HCT116 (cell line): Measurements from ENCODE around the gene GJB4. TPM values are rescaled to one million over a fixed set of nuclear protein-coding genes. Genes with fewer than 3 reads are reported as not detected.

Experiments used
- ATAC-seq: fragments of 200-7000 bp; cut with Tn5 transposase; 2 replicates; pipeline ENCODE4 v1.9.1; 2020; ENCODE audit warnings: mild to moderate bottlenecking, moderate library complexity
- BruUV-seq: library from RNA; stranded (reverse); fragments of 400-500 nt; replicated peaks from 2 replicates; lab custom pipeline; 2021; lab: Mats Ljungman, UMichigan
- CTCF ChIA-PET: fragments of 300-600 bp; sonication (Branson Sonifier 250); formaldehyde crosslinking; loops from one replicate; lab custom pipeline; 2021; ENCODE audit warnings: antibody characterized with exemption; lab: Charles Lee
- POLR2A ChIA-PET: fragments of 300-600, 350-600 bp; sonication (Branson Sonifier 250); formaldehyde crosslinking; loops from one replicate; lab custom pipeline; 2021; ENCODE audit warnings: antibody characterized with exemption; lab: Charles Lee
- RAD21 ChIA-PET, 2 experiments: fragments of 300-600 bp; sonication (Branson Sonifier 250); formaldehyde crosslinking; loops; one replicate each; lab custom pipeline; 2023; ENCODE audit warnings: low total read pairs in 2 of 2; ENCODE audit not compliant: uncharacterized antibody in 2 of 2, unreplicated experiment in 2 of 2, low non-redundant PET in 1 of 2; lab: Charles Lee
- DNase-seq: peaks from one replicate; pipeline ENCODE4 v3.0.0-alpha.2; 2010; ENCODE audit warnings: low read depth, low spot score
- H2AFZ ChIP-seq: fragments of 200-600 bp; shearing (Covaris generic), sonication (generic); 2 replicates; pipeline ENCODE4 v1.6.1; 2017; ENCODE audit warnings: low read depth, mixed run types, mixed read lengths, antibody characterized with exemption, low read length; ENCODE audit not compliant: poor library complexity, severe bottlenecking
- H3K27ac ChIP-seq: 2 replicates; pipeline ENCODE4 v1.5.1; 2012; ENCODE audit warnings: low read depth, low read length
- H3K27me3 ChIP-seq: fragments of 200-600 bp; sonication (generic); 2 replicates; pipeline ENCODE4 v1.6.1; 2016; ENCODE audit warnings: mixed run types, low read length, mixed read lengths; ENCODE audit not compliant: insufficient read depth
- H3K36me3 ChIP-seq, 2 experiments: fragments of 200-500 bp in 1 of 2; fragments of 200-600 bp in 1 of 2; sonication (Bioruptor generic) in 1 of 2; sonication (generic) in 1 of 2; 2 replicates each; pipeline versions ENCODE4 v1.5.1 to v1.6.1; 2014 to 2016; ENCODE audit warnings: low read length in 2 of 2, inconsistent platforms in 1 of 2, mixed read lengths in 1 of 2, mixed run types in 1 of 2; ENCODE audit not compliant: insufficient read depth in 2 of 2, control insufficient read depth in 1 of 2
- H3K4me1 ChIP-seq, 2 experiments: fragments of 200-600 bp in 1 of 2; sonication (generic) in 1 of 2; 2 replicates each; pipeline versions ENCODE4 v1.5.1 to v1.6.1; 2012 to 2017; ENCODE audit warnings: low read length in 2 of 2, inconsistent platforms in 1 of 2, mild to moderate bottlenecking in 1 of 2, mixed read lengths in 1 of 2, mixed run types in 1 of 2, moderate library complexity in 1 of 2; ENCODE audit not compliant: insufficient read depth in 2 of 2, control insufficient read depth in 1 of 2
- H3K4me2 ChIP-seq: fragments of 200-600 bp; sonication (generic); 2 replicates; pipeline ENCODE4 v1.6.1; 2017; ENCODE audit warnings: mixed run types, low read length, mixed read lengths
- H3K4me3 ChIP-seq, 2 experiments: fragments of 200-600 bp in 1 of 2; sonication (generic) in 1 of 2; replicated peaks in 1 of 2; 2 replicates each; pipeline ENCODE4 v1.5.1; 2011 to 2016; ENCODE audit warnings: low read length in 2 of 2, control low read depth in 1 of 2, low read depth in 1 of 2, mild to moderate bottlenecking in 1 of 2, mixed read lengths in 1 of 2, mixed run types in 1 of 2
- H3K79me2 ChIP-seq: fragments of 200-600 bp; sonication (generic); 2 replicates; pipeline ENCODE4 v1.6.1; 2017; ENCODE audit warnings: mild to moderate bottlenecking, mixed run types, low read length, moderate library complexity, mixed read lengths; ENCODE audit not compliant: insufficient read depth
- H3K9ac ChIP-seq: fragments of 200-600 bp; sonication (generic); 2 replicates; pipeline ENCODE4 v1.6.1; 2016; ENCODE audit warnings: low read length, mixed read lengths
- H3K9me2 ChIP-seq: fragments of 200-600 bp; sonication (generic), shearing (Covaris generic); 2 replicates; pipeline ENCODE4 v1.6.1; 2017; ENCODE audit warnings: mixed run types, mild to moderate bottlenecking, moderate library complexity; ENCODE audit not compliant: insufficient read depth
- H3K9me3 ChIP-seq, 2 experiments: fragments of 200-500 bp in 1 of 2; fragments of 200-600 bp in 1 of 2; sonication (Bioruptor generic) in 1 of 2; sonication (generic) in 1 of 2; 2 replicates each; pipeline ENCODE4 v1.6.1; 2014 to 2017; ENCODE audit warnings: low read length in 2 of 2, mixed read lengths in 2 of 2, inconsistent platforms in 1 of 2, low read depth in 1 of 2, mild to moderate bottlenecking in 1 of 2, mixed run types in 1 of 2, moderate library complexity in 1 of 2; ENCODE audit not compliant: control insufficient read depth in 1 of 2, insufficient read depth in 1 of 2
- H4K20me1 ChIP-seq: fragments of 200-600 bp; sonication (generic), shearing (Covaris generic); 2 replicates; pipeline ENCODE4 v1.6.1; 2017; ENCODE audit warnings: mixed run types, mild to moderate bottlenecking, moderate library complexity; ENCODE audit not compliant: insufficient read depth
- POLR2AphosphoS5 ChIP-seq: IDR thresholded peaks from 2 replicates; pipeline ENCODE4 v1.6.1; 2011; ENCODE audit warnings: mild to moderate bottlenecking, low read depth, low read length, moderate library complexity
- RAD21 ChIP-seq: IDR thresholded peaks from 2 replicates; pipeline ENCODE4 v1.6.1; 2012; ENCODE audit warnings: low read depth, mild to moderate bottlenecking
- TCF7L2 ChIP-seq: IDR thresholded peaks from 2 replicates; pipeline ENCODE4 v1.7.0; 2011; ENCODE audit warnings: borderline replicate concordance, inconsistent platforms; ENCODE audit not compliant: insufficient read depth, insufficient read length; ENCODE audit errors: extremely low read depth
- intact Hi-C: fragments of 100-400 bp; cut with micrococcal nuclease; formaldehyde crosslinking; loops from 2 replicates; pipeline ENCODE4 v1.10.0; 2022
- total RNA-seq: library from RNA; stranded (reverse); gene quantifications from one replicate; pipeline ENCODE4 v1.2.1, GENCODE V29; 2021; ENCODE audit not compliant: unreplicated experiment
- TF ChIP-seq, protein P1 (sequence below), 3 experiments: fragments of 200-600 bp in 1 of 3; sonication (generic) in 1 of 3; IDR thresholded peaks in 2 of 3; conservative IDR thresholded peaks in 1 of 3; 2 replicates each; pipeline ENCODE4 v1.5.1; 2012 to 2017; ENCODE audit warnings: low read depth in 2 of 3, low read length in 2 of 3, antibody characterized with exemption in 1 of 3, borderline replicate concordance in 1 of 3, control low read depth in 1 of 3, mild to moderate bottlenecking in 1 of 3, mixed read lengths in 1 of 3, mixed run types in 1 of 3, moderate library complexity in 1 of 3; ENCODE audit not compliant: insufficient read depth in 1 of 3

GJB4 gene
- total RNA-seq, 1 experiment from 2014 or later = 2.0 TPM

DNA sequence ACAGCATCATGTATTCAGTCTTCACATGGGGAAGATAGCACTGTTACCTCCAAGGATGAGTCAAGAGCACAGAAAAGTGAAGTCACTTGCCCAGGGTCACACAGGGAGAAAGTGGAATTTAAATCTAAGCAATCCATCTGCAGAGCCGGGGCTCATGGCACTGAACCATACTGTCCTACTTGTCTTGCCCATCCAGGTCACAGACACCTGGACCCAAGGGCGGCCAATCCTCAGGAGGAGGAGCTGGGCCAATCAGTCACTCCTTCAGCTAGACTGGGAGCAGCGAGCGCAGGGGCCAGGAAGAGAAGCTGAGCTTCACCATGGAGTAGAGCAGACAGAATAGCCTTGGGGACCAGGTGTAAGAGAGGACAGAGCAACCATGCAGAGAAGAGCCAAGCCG, 13.9 kb upstream of the GJB4 start:
- Histone ChIP-seq H3K36me3 (no peaks in the 10 kb centered on the region), H3K4me2 (no peak overlapping the region), H3K79me2 (no peaks in the 10 kb centered on the region), H3K4me3 (no peak overlapping the region), H3K27ac (no peak overlapping the region), H3K9ac (no peak overlapping the region), H4K20me1 (no peaks in the 10 kb centered on the region), H3K9me2 (no peaks in the 10 kb centered on the region), H3K27me3 (no peaks in the 10 kb centered on the region), H3K9me3 (no peaks in the 10 kb centered on the region), H3K4me1 (peaks cover 3 to 12% of the 10 kb centered on the region in 2 experiments; a peak in 3 of 4 replicates), H2AFZ (no peak overlapping the region)
- intact Hi-C loops = loop anchor here (10.0 kb wide), 1 partner anchor 1011 kb away; no protein-coding TSS in a partner anchor
- ChIA-PET CTCF (no interaction called here), POLR2A (no interaction called here), RAD21 (interaction anchor here in 1 of 2 experiments (0.7 kb wide), 1 partner anchor 281 kb away, joined by 3 read pairs; no protein-coding TSS in a partner anchor)
- DNase-seq = no peak
- BruUV-seq = no TSS peak
- ATAC-seq = no peak
- TF ChIP-seq TCF7L2 (no peak), POLR2AphosphoS5 (no peak), RAD21 (no peak)

DNA sequence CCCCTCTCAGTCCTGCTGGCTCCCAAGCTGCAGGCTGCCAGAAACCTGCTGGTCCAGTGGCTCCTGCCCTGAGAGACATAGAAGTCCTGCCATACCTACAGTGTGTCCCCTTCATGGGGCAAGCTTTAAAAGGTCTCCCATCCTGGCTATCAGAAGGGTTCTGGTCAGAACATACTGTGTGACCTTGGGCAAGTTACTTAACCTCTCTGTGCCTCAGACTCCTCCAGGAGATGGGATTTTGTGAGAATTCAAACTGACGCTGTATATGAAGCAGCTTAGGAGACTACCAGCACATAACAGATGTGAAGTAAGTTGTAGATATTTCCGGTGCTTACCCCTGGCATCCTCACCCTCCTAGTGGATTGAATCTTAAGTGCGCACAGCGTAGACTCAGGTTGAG, 13.4 kb upstream of the GJB4 start:
- DNase-seq (no peak), ATAC-seq (no peak)
- TF ChIP-seq TCF7L2 = no peak
- TF ChIP-seq, protein P1, sequence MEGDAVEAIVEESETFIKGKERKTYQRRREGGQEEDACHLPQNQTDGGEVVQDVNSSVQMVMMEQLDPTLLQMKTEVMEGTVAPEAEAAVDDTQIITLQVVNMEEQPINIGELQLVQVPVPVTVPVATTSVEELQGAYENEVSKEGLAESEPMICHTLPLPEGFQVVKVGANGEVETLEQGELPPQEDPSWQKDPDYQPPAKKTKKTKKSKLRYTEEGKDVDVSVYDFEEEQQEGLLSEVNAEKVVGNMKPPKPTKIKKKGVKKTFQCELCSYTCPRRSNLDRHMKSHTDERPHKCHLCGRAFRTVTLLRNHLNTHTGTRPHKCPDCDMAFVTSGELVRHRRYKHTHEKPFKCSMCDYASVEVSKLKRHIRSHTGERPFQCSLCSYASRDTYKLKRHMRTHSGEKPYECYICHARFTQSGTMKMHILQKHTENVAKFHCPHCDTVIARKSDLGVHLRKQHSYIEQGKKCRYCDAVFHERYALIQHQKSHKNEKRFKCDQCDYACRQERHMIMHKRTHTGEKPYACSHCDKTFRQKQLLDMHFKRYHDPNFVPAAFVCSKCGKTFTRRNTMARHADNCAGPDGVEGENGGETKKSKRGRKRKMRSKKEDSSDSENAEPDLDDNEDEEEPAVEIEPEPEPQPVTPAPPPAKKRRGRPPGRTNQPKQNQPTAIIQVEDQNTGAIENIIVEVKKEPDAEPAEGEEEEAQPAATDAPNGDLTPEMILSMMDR (IDR thresholded peaks at IDR 0.05 in 2 of 3, conservative IDR thresholded peaks at IDR 0.05 in 1 of 3; ENCODE audit: borderline replicate concordance in 1 of 3, insufficient read depth in 1 of 3, low read depth in 2 of 3, low read length in 2 of 3) = peak in 1 of 3 experiments; percentile 21; a peak in 1 of 6 replicates
- Histone ChIP-seq H2AFZ (no peak overlapping the region), H3K4me2 (no peak overlapping the region), H3K27me3 (no peaks in the 10 kb centered on the region), H3K4me3 (no peak overlapping the region), H3K36me3 (no peaks in the 10 kb centered on the region), H3K9ac (no peak overlapping the region), H3K79me2 (no peaks in the 10 kb centered on the region), H3K4me1 (peaks cover 3 to 12% of the 10 kb centered on the region in 2 experiments; a peak in 3 of 4 replicates), H3K9me2 (no peaks in the 10 kb centered on the region), H4K20me1 (no peaks in the 10 kb centered on the region), H3K27ac (no peak overlapping the region), H3K9me3 (no peaks in the 10 kb centered on the region)
- no TSS peak for BruUV-seq
- ChIA-PET RAD21 (interaction anchor here in 1 of 2 experiments (0.7 kb wide), 1 partner anchor 282 kb away, joined by 3 read pairs; no protein-coding TSS in a partner anchor), POLR2A (no interaction called here), CTCF (interaction anchor here (0.8 kb wide), 1 partner anchor 106 kb away, joined by 3 read pairs; no protein-coding TSS in a partner anchor)
- intact Hi-C loops = loop anchor here (10.0 kb wide), 1 partner anchor 1011 kb away; no protein-coding TSS in a partner anchor
